OCI-LY7 (cell line): Measurements from ENCODE around the gene FALEC. TPM values are rescaled to one million over a fixed set of nuclear protein-coding genes. Genes with fewer than 3 reads are reported as not detected.
A peak's percentile ranks its signal among the peaks of the same experiment; 100 is the strongest.

Experiments used
- BruUV-seq: library from RNA; stranded (reverse); fragments of 400-500 nt; replicated peaks from 2 replicates; lab custom pipeline; 2021; lab: Mats Ljungman, UMichigan
- CTCF ChIA-PET: fragments of 300-600 bp; sonication (Branson Sonifier 250); formaldehyde crosslinking; loops from one replicate; lab custom pipeline; 2022; ENCODE audit warnings: antibody characterized with exemption; ENCODE audit not compliant: unreplicated experiment; lab: Charles Lee
- POLR2A ChIA-PET: fragments of 300-600 bp; sonication (Branson Sonifier 250); formaldehyde crosslinking; loops from one replicate; lab custom pipeline; 2022; ENCODE audit warnings: antibody characterized with exemption; lab: Charles Lee
- DNase-seq: peaks from one replicate; pipeline ENCODE4 v3.0.0-alpha.2; 2015; ENCODE audit warnings: low spot score
- H2AFZ ChIP-seq: fragments of 200-600 bp; sonication (generic), shearing (Covaris generic); 2 replicates; pipeline ENCODE4 v1.6.1; 2014; ENCODE audit warnings: mild to moderate bottlenecking, antibody characterized with exemption, low read length, moderate library complexity
- H3K27ac ChIP-seq: fragments of 200-600 bp; sonication (generic); 2 replicates; pipeline ENCODE4 v1.5.1; 2014; ENCODE audit warnings: mixed run types, low read depth, mild to moderate bottlenecking, moderate library complexity, low read length, inconsistent platforms; ENCODE audit not compliant: poor library complexity, severe bottlenecking
- H3K36me3 ChIP-seq: fragments of 200-600 bp; sonication (generic); 2 replicates; pipeline ENCODE4 v1.6.1; 2014; ENCODE audit warnings: mild to moderate bottlenecking, antibody characterized with exemption, low read length, moderate library complexity, mixed read lengths; ENCODE audit not compliant: insufficient read depth
- H3K4me1 ChIP-seq: fragments of 200-600 bp; sonication (generic); 2 replicates; pipeline ENCODE4 v1.5.1; 2014; ENCODE audit warnings: mild to moderate bottlenecking, low read length; ENCODE audit not compliant: insufficient read depth, poor library complexity, severe bottlenecking
- H3K4me2 ChIP-seq: fragments of 200-600 bp; sonication (generic); 2 replicates; pipeline ENCODE4 v1.6.1; 2014; ENCODE audit warnings: mild to moderate bottlenecking, low read length
- H3K4me3 ChIP-seq: fragments of 200-600 bp; sonication (generic); 2 replicates; pipeline ENCODE4 v1.5.1; 2014; ENCODE audit warnings: mild to moderate bottlenecking, low read depth, low read length; ENCODE audit not compliant: poor library complexity, severe bottlenecking
- H3K79me2 ChIP-seq: fragments of 200-600 bp; sonication (generic); 2 replicates; pipeline ENCODE4 v1.6.1; 2016; ENCODE audit warnings: low read depth, mild to moderate bottlenecking, low read length, moderate library complexity, mixed read lengths; ENCODE audit not compliant: insufficient read depth
- H3K9me2 ChIP-seq: fragments of 200-600 bp; sonication (generic); 2 replicates; pipeline ENCODE4 v1.6.1; 2016; ENCODE audit warnings: mild to moderate bottlenecking, low read length, mixed read lengths; ENCODE audit not compliant: insufficient read depth
- H3K9me3 ChIP-seq: fragments of 200-600 bp; sonication (generic); 2 replicates; pipeline ENCODE4 v1.6.1; 2014; ENCODE audit warnings: mild to moderate bottlenecking, mixed run types, low read length, mixed read lengths
- H4K20me1 ChIP-seq: fragments of 200-600 bp; sonication (generic); 2 replicates; pipeline ENCODE4 v1.6.1; 2014; ENCODE audit warnings: mild to moderate bottlenecking, antibody characterized with exemption, low read length, moderate library complexity, mixed read lengths; ENCODE audit not compliant: insufficient read depth
- EZH2phosphoT487 ChIP-seq: fragments of 200-600 bp; sonication (generic); IDR thresholded peaks from 2 replicates; pipeline ENCODE4 v1.6.1; 2018; ENCODE audit warnings: low read depth, borderline replicate concordance, mild to moderate bottlenecking, mixed run types, antibody characterized with exemption, low read length, moderate library complexity, mixed read lengths
- intact Hi-C: fragments of 100-400 bp; cut with micrococcal nuclease; formaldehyde crosslinking; loops from one replicate; pipeline ENCODE4 v1.10.0; 2022; ENCODE audit not compliant: unreplicated experiment
- total RNA-seq, 2 experiments: library from RNA; depleted of rRNA in 1 of 2; stranded (reverse); fragments of >200 nt in 1 of 2; shearing (Covaris generic) in 1 of 2; gene quantifications; 2 replicates each; pipeline ENCODE4 v1.2.3, GENCODE V29; 2014 to 2022
- TF ChIP-seq, protein P1 (sequence below): fragments of 200-600 bp; sonication (generic); conservative IDR thresholded peaks from 2 replicates; pipeline ENCODE4 v1.5.1; 2014; ENCODE audit warnings: mild to moderate bottlenecking, antibody characterized with exemption, low read length, moderate library complexity, mixed read lengths

Gene FALEC
- total RNA-seq, 2 experiments from 2014 or later: 0.47 to 1.9 TPM

DNA sequence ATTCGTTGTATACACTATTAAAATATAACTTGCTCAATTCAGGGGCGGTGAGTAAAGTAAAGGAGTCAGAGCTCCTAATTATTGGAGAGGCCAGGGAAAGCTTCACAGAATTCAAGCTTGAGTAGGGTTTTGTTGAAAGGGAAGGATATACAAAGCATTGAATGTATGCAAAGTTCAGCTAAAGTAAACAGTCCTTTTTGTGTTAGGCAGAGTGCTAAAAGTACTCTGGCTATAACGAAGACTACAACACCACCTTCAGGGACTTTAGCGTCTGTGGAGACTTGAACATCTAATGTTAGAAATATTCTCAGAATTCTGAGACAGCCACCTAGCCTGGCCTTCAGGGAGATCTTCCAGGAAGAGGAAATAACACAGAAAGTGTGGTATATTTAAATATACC is 1.1 kb downstream of the FALEC start:
- peak overlapping the region; percentile 29 for H3K27ac ChIP-seq
- no peaks in the 10 kb centered on the region for H3K79me2 ChIP-seq
- H4K20me1 ChIP-seq: no peaks in the 10 kb centered on the region
- peak; percentile 71 for DNase-seq
- POLR2A ChIA-PET: interaction anchor here (0.5 to 2.2 kb wide), 11 partner anchors 12 to 215 kb away, joined by 3 to 8 read pairs (median 4); partner anchors contain the start of genes GOLPH3L, RPRD2 and TARS2
- peak overlapping the region; percentile 65 for H3K4me3 ChIP-seq
- H3K4me1 ChIP-seq: peaks cover 29% of the 10 kb centered on the region
- H3K9me3 ChIP-seq: no peaks in the 10 kb centered on the region
- CTCF ChIA-PET: interaction anchor here (1.0 kb wide), 1 partner anchor 260 kb away, joined by 4 read pairs; no protein-coding TSS in a partner anchor
- peak overlapping the region; percentile 70; the same call in 1 of the 2 replicates for H2AFZ ChIP-seq
- H3K36me3 ChIP-seq: no peaks in the 10 kb centered on the region
- intact Hi-C loops: loop anchor here (1.0 kb wide), 1 partner anchor 52 kb away; no protein-coding TSS in a partner anchor
- no TSS peak for BruUV-seq
- TF ChIP-seq, protein P1, sequence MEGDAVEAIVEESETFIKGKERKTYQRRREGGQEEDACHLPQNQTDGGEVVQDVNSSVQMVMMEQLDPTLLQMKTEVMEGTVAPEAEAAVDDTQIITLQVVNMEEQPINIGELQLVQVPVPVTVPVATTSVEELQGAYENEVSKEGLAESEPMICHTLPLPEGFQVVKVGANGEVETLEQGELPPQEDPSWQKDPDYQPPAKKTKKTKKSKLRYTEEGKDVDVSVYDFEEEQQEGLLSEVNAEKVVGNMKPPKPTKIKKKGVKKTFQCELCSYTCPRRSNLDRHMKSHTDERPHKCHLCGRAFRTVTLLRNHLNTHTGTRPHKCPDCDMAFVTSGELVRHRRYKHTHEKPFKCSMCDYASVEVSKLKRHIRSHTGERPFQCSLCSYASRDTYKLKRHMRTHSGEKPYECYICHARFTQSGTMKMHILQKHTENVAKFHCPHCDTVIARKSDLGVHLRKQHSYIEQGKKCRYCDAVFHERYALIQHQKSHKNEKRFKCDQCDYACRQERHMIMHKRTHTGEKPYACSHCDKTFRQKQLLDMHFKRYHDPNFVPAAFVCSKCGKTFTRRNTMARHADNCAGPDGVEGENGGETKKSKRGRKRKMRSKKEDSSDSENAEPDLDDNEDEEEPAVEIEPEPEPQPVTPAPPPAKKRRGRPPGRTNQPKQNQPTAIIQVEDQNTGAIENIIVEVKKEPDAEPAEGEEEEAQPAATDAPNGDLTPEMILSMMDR: peak; percentile 54
- TF ChIP-seq EZH2phosphoT487: no peak
- peak overlapping the region; percentile 76 for H3K4me2 ChIP-seq
- H3K9me2 ChIP-seq: no peaks in the 10 kb centered on the region

DNA sequence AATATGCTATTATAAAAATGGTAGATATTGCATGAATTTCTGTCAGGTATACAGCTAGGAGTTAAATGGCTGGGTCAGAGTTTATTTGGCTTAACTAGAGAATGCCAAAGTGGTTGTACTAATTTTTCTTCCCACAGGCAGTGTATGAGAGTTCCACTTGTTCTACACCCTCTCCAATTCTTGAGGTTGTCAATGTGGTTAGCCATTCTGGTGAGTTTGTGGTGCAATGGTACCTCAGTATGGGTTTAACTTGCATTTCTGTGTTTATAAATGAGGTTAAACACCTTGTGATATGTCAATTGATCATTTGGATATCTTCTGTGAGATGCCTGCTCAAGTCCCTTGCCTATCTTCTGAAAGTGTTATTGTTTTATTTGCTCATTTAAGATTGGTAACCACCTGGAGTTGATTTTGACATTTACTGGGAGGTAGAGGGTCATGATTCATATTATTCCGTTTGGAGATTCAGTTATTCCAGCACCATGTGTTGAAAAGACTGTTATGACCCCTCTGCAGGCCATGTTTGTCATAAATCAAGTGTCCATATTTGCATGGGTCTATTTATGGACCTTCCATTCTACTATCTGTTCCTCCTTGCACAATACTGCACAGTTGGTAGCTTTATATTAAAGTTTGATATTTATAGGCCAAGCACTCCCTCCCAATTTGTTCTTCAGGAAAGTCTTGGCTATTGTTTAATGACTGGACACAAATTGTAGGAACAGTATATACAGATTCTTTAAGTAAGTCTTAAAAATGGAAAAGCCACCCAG is 5.8 kb downstream of the FALEC start:
- no peaks in the 10 kb centered on the region for H3K79me2 ChIP-seq
- no peaks in the 10 kb centered on the region for H4K20me1 ChIP-seq
- H3K36me3 ChIP-seq: no peaks in the 10 kb centered on the region
- H3K27ac ChIP-seq: no peak overlapping the region
- H2AFZ ChIP-seq: no peak overlapping the region
- no peaks in the 10 kb centered on the region for H3K9me2 ChIP-seq
- BruUV-seq: no TSS peak
- H3K4me3 ChIP-seq: no peak overlapping the region
- no peaks in the 10 kb centered on the region for H3K9me3 ChIP-seq
- intact Hi-C loops: loop anchor here (10.0 kb wide), 1 partner anchor 267 kb away; the partner anchor contains the start of gene CA14
- CTCF ChIA-PET: no interaction called here
- H3K4me1 ChIP-seq: peaks cover 23% of the 10 kb centered on the region
- H3K4me2 ChIP-seq: no peak overlapping the region
- TF ChIP-seq, protein P1: no peak
- TF ChIP-seq EZH2phosphoT487: no peak
- POLR2A ChIA-PET: interaction anchor here (0.6 to 0.9 kb wide), 2 partner anchors 10 to 18 kb away, joined by 3 to 5 read pairs; no protein-coding TSS in a partner anchor
- no peak for DNase-seq
